ENCODE data around the gene U2AF2.

U2AF2 gene

GRCh38 chr19:55674841-55675660 is 20.2 kb downstream of the U2AF2 start, which contains the start of gene EPN1:
Gene EPN1, plus strand, starts transcription at chr19:55675226. Its CDS starts 3,402 bp downstream, at chr19:55678628.
- DNase-seq (ENCODE audit: low read depth, low spot score) = peak; percentile 96

GRCh38 chr19:55675661-55676354 is 21.0 kb downstream of the U2AF2 start:
- no peak for DNase-seq (ENCODE audit: low read depth, low spot score)

GRCh38 chr19:55676383-55676782 is 21.5 kb downstream of the U2AF2 start:
- no peak for DNase-seq (ENCODE audit: low read depth, low spot score)

- DNase-seq (ENCODE audit: low read depth, low spot score) = no peak
Observed at GRCh38 chr19:55676889-55677505, 22.2 kb downstream of the U2AF2 start.

- DNase-seq (ENCODE audit: low read depth, low spot score) = no peak
Observed at GRCh38 chr19:55677572-55678028, 22.8 kb downstream of the U2AF2 start.

- DNase-seq (ENCODE audit: low read depth, low spot score) = no peak
Observed at GRCh38 chr19:55678121-55678671, 23.4 kb downstream of the U2AF2 start.

- no peak for DNase-seq (ENCODE audit: low read depth, low spot score)
Observed at GRCh38 chr19:55679343-55680257, 24.8 kb downstream of the U2AF2 start.

GRCh38 chr19:55680339-55681130 is 25.7 kb downstream of the U2AF2 start:
- no peak for DNase-seq (ENCODE audit: low read depth, low spot score)

GRCh38 chr19:55681131-55682092 is 26.6 kb downstream of the U2AF2 start:
- no peak for DNase-seq (ENCODE audit: low read depth, low spot score)

- DNase-seq (ENCODE audit: low read depth, low spot score) = no peak
Observed at GRCh38 chr19:55683449-55684261, 28.8 kb downstream of the U2AF2 start.

GRCh38 chr19:55684946-55685681 is 30.3 kb downstream of the U2AF2 start:
- DNase-seq (ENCODE audit: low read depth, low spot score) = no peak

GRCh38 chr19:55685776-55686175 is 30.9 kb downstream of the U2AF2 start:
- no peak for DNase-seq (ENCODE audit: low read depth, low spot score)

GRCh38 chr19:55686311-55687050 is 31.6 kb downstream of the U2AF2 start:
- no peak for DNase-seq (ENCODE audit: low read depth, low spot score)

GRCh38 chr19:55687281-55688201 is 32.7 kb downstream of the U2AF2 start:
- DNase-seq (ENCODE audit: low read depth, low spot score) = no peak

- DNase-seq (ENCODE audit: low read depth, low spot score) = no peak
Observed at GRCh38 chr19:55688422-55689218, 33.8 kb downstream of the U2AF2 start.

Measured in activated naive CD8-positive, alpha-beta T cell treated with anti-CD3 and anti-CD28 coated beads, Interleukin-2, amount 50 U/mL, for 16 hours (primary cell).